Stimulated activated memory B cell treated with anti-CD40 and anti-IgM and Interleukin-4, amounts not matched to agents 10 μg/mL and 1 μg/mL and 100 μg/mL, for 72 hours (primary cell): ENCODE measurements around the gene WHRN.

Experiments
- ATAC-seq: fragments of 150-1000 bp; cut with Tn5 transposase; 2 replicates; pipeline ENCODE4 v1.10.0; 2021
- H3K27ac Mint-ChIP-seq: one replicate; pipeline ENCODE4 v1.8.0; 2022; ENCODE audit warnings: mild to moderate bottlenecking, mixed read lengths
- H3K27me3 Mint-ChIP-seq: one replicate; pipeline ENCODE4 v1.8.0; 2022; ENCODE audit warnings: mixed read lengths
- H3K36me3 Mint-ChIP-seq: one replicate; pipeline ENCODE4 v1.8.0; 2022; ENCODE audit warnings: mixed read lengths
- H3K4me1 Mint-ChIP-seq: one replicate; pipeline ENCODE4 v1.8.0; 2022; ENCODE audit warnings: mixed read lengths
- H3K4me3 Mint-ChIP-seq: one replicate; pipeline ENCODE4 v1.8.0; 2022; ENCODE audit warnings: mild to moderate bottlenecking, moderate library complexity, mixed read lengths
- H3K9me3 Mint-ChIP-seq: one replicate; pipeline ENCODE4 v1.8.0; 2022; ENCODE audit warnings: mixed read lengths

Gene WHRN

GRCh38 chr9:114522847-114523246 is 17.6 kb upstream of the WHRN start:
- peaks cover 8% of the 10 kb centered on the region for H3K4me1 Mint-ChIP-seq

GRCh38 chr9:114522286-114522685 is 17.0 kb upstream of the WHRN start:
- peaks cover 26% of the 10 kb centered on the region for H3K27me3 Mint-ChIP-seq

More at GRCh38 chr9:114522847-114523246, 17.6 kb upstream of the WHRN start:
- Mint-ChIP-seq H3K27me3 (peaks cover 26% of the 10 kb centered on the region), H3K9me3 (no peaks in the 10 kb centered on the region), H3K27ac (no peak overlapping the region), H3K4me3 (no peak overlapping the region), H3K36me3 (no peaks in the 10 kb centered on the region)
- ATAC-seq: no peak

GRCh38 chr9:114521846-114522245 is 16.6 kb upstream of the WHRN start:
- no peak for ATAC-seq
- Mint-ChIP-seq H3K4me3 (no peak overlapping the region), H3K27me3 (peaks cover 26% of the 10 kb centered on the region), H3K9me3 (no peaks in the 10 kb centered on the region), H3K27ac (no peak overlapping the region), H3K4me1 (peaks cover 8% of the 10 kb centered on the region), H3K36me3 (no peaks in the 10 kb centered on the region)

More at GRCh38 chr9:114522286-114522685, 17.0 kb upstream of the WHRN start:
- H3K36me3 Mint-ChIP-seq: no peaks in the 10 kb centered on the region
- no peak for ATAC-seq
- H3K4me3 Mint-ChIP-seq: no peak overlapping the region
- no peak overlapping the region for H3K27ac Mint-ChIP-seq
- H3K9me3 Mint-ChIP-seq: no peaks in the 10 kb centered on the region
- H3K4me1 Mint-ChIP-seq: peaks cover 8% of the 10 kb centered on the region

GRCh38 chr9:114518599-114519022 is 13.3 kb upstream of the WHRN start:
- Mint-ChIP-seq H3K27me3 (peaks cover 31% of the 10 kb centered on the region), H3K9me3 (no peaks in the 10 kb centered on the region), H3K4me1 (peaks cover 8% of the 10 kb centered on the region), H3K36me3 (no peaks in the 10 kb centered on the region), H3K4me3 (no peak overlapping the region), H3K27ac (peak overlapping the region; percentile 27)
- no peak for ATAC-seq

GRCh38 chr9:114518120-114518519 is 12.8 kb upstream of the WHRN start:
- Mint-ChIP-seq H3K9me3 (no peaks in the 10 kb centered on the region), H3K4me3 (no peak overlapping the region), H3K27ac (peak overlapping the region; percentile 27), H3K36me3 (no peaks in the 10 kb centered on the region), H3K4me1 (peaks cover 8% of the 10 kb centered on the region), H3K27me3 (peaks cover 26% of the 10 kb centered on the region)
- no peak for ATAC-seq

- Mint-ChIP-seq H3K4me1 (peaks cover 8% of the 10 kb centered on the region), H3K27ac (no peak overlapping the region), H3K36me3 (no peaks in the 10 kb centered on the region), H3K4me3 (no peak overlapping the region), H3K9me3 (no peaks in the 10 kb centered on the region), H3K27me3 (peaks cover 18% of the 10 kb centered on the region)
- ATAC-seq: no peak
Measured at GRCh38 chr9:114516913-114517312, 11.6 kb upstream of the WHRN start.

GRCh38 chr9:114515528-114515927 is 10.3 kb upstream of the WHRN start:
- no peaks in the 10 kb centered on the region for H3K36me3 Mint-ChIP-seq
- no peaks in the 10 kb centered on the region for H3K9me3 Mint-ChIP-seq
- no peak overlapping the region for H3K27ac Mint-ChIP-seq
- no peak overlapping the region for H3K4me3 Mint-ChIP-seq
- H3K4me1 Mint-ChIP-seq: peaks cover 8% of the 10 kb centered on the region
- no peak for ATAC-seq
- peaks cover 10% of the 10 kb centered on the region for H3K27me3 Mint-ChIP-seq

- no peaks in the 10 kb centered on the region for H3K9me3 Mint-ChIP-seq
- peaks cover 9% of the 10 kb centered on the region for H3K27me3 Mint-ChIP-seq
- ATAC-seq: no peak
- H3K36me3 Mint-ChIP-seq: no peaks in the 10 kb centered on the region
- no peak overlapping the region for H3K4me3 Mint-ChIP-seq
- peaks cover 6% of the 10 kb centered on the region for H3K4me1 Mint-ChIP-seq
- H3K27ac Mint-ChIP-seq: no peak overlapping the region
Measured at GRCh38 chr9:114513959-114514267, 8.6 kb upstream of the WHRN start.

- no peak for ATAC-seq
- H3K36me3 Mint-ChIP-seq: no peaks in the 10 kb centered on the region
- no peak overlapping the region for H3K27ac Mint-ChIP-seq
- no peaks in the 10 kb centered on the region for H3K9me3 Mint-ChIP-seq
- H3K4me3 Mint-ChIP-seq: no peak overlapping the region
- peaks cover under 1% of the 10 kb centered on the region for H3K4me1 Mint-ChIP-seq
- peaks cover 9% of the 10 kb centered on the region for H3K27me3 Mint-ChIP-seq
Measured at GRCh38 chr9:114513055-114513958, 8.0 kb upstream of the WHRN start.

- no peak for ATAC-seq
- Mint-ChIP-seq H3K36me3 (no peaks in the 10 kb centered on the region), H3K27me3 (peaks cover 9% of the 10 kb centered on the region), H3K4me1 (peaks cover 8% of the 10 kb centered on the region), H3K4me3 (no peak overlapping the region), H3K9me3 (no peaks in the 10 kb centered on the region), H3K27ac (no peak overlapping the region)
Measured at GRCh38 chr9:114511978-114512874, 7.0 kb upstream of the WHRN start.

GRCh38 chr9:114507726-114508125 is 2.5 kb upstream of the WHRN start:
- Mint-ChIP-seq H3K36me3 (no peaks in the 10 kb centered on the region), H3K9me3 (no peaks in the 10 kb centered on the region), H3K4me1 (peaks cover 30% of the 10 kb centered on the region), H3K4me3 (no peak overlapping the region), H3K27ac (peak overlapping the region; percentile 35), H3K27me3 (no peaks in the 10 kb centered on the region)
- no peak for ATAC-seq

- H3K27ac Mint-ChIP-seq: peak overlapping the region; percentile 89
- H3K27me3 Mint-ChIP-seq: no peaks in the 10 kb centered on the region
- no peaks in the 10 kb centered on the region for H3K36me3 Mint-ChIP-seq
- H3K9me3 Mint-ChIP-seq: no peaks in the 10 kb centered on the region
- no peak for ATAC-seq
- peak overlapping the region; percentile 92 for H3K4me3 Mint-ChIP-seq
- peaks cover 43% of the 10 kb centered on the region for H3K4me1 Mint-ChIP-seq
Measured at GRCh38 chr9:114506082-114506390, 763 bp upstream of the WHRN start.

- H3K27me3 Mint-ChIP-seq: no peaks in the 10 kb centered on the region
- no peaks in the 10 kb centered on the region for H3K36me3 Mint-ChIP-seq
- no peaks in the 10 kb centered on the region for H3K9me3 Mint-ChIP-seq
- peak overlapping the region; percentile 89 for H3K27ac Mint-ChIP-seq
- peak overlapping the region; percentile 92 for H3K4me3 Mint-ChIP-seq
- H3K4me1 Mint-ChIP-seq: peaks cover 43% of the 10 kb centered on the region
- ATAC-seq: peak; percentile 64
Measured at GRCh38 chr9:114504341-114505186, 709 bp downstream of the WHRN start.

- Mint-ChIP-seq H3K36me3 (no peaks in the 10 kb centered on the region), H3K27me3 (no peaks in the 10 kb centered on the region), H3K27ac (peak overlapping the region; percentile 89), H3K4me1 (peaks cover 43% of the 10 kb centered on the region), H3K9me3 (no peaks in the 10 kb centered on the region), H3K4me3 (peak overlapping the region; percentile 73)
- no peak for ATAC-seq
Measured at GRCh38 chr9:114503522-114504340, 1.5 kb downstream of the WHRN start.
